ENCODE data around the gene SS18L1.

GRCh38 chr20:62211216-62211615 lies 67.6 kb downstream of the SS18L1 start:
- TF ChIP-seq CTCF (IDR thresholded peaks at IDR 0.05; ENCODE audit: insufficient read depth, low read length) (no peak), POLR2AphosphoS5 (IDR thresholded peaks at IDR 0.05; ENCODE audit: low read depth) (no peak), GABPA (IDR thresholded peaks at IDR 0.05; ENCODE audit: low read depth) (no peak)
- TF ChIP-seq, protein P1, sequence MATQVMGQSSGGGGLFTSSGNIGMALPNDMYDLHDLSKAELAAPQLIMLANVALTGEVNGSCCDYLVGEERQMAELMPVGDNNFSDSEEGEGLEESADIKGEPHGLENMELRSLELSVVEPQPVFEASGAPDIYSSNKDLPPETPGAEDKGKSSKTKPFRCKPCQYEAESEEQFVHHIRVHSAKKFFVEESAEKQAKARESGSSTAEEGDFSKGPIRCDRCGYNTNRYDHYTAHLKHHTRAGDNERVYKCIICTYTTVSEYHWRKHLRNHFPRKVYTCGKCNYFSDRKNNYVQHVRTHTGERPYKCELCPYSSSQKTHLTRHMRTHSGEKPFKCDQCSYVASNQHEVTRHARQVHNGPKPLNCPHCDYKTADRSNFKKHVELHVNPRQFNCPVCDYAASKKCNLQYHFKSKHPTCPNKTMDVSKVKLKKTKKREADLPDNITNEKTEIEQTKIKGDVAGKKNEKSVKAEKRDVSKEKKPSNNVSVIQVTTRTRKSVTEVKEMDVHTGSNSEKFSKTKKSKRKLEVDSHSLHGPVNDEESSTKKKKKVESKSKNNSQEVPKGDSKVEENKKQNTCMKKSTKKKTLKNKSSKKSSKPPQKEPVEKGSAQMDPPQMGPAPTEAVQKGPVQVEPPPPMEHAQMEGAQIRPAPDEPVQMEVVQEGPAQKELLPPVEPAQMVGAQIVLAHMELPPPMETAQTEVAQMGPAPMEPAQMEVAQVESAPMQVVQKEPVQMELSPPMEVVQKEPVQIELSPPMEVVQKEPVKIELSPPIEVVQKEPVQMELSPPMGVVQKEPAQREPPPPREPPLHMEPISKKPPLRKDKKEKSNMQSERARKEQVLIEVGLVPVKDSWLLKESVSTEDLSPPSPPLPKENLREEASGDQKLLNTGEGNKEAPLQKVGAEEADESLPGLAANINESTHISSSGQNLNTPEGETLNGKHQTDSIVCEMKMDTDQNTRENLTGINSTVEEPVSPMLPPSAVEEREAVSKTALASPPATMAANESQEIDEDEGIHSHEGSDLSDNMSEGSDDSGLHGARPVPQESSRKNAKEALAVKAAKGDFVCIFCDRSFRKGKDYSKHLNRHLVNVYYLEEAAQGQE (IDR thresholded peaks at IDR 0.05; ENCODE audit: insufficient replicate concordance, low read depth), result no peak
